IPS-15b (cell line): ENCODE results near the gene EIF2AK3.
"Not testable (repeated sequence)": the region's sequence is repeated elsewhere in the genome, so short reads cannot be mapped to it uniquely, and the experiment has no call there.

Experiments used
- H3K27me3 ChIP-seq: one replicate; pipeline ENCODE4 v1.6.1; 2013; ENCODE audit warnings: low read length; ENCODE audit not compliant: control insufficient read depth, insufficient read depth
- H3K36me3 ChIP-seq: one replicate; pipeline ENCODE4 v1.6.1; 2013; ENCODE audit warnings: low read length; ENCODE audit not compliant: control insufficient read depth, insufficient read depth
- H3K4me1 ChIP-seq: one replicate; pipeline ENCODE4 v1.6.1; 2013; ENCODE audit warnings: mild to moderate bottlenecking, low read length; ENCODE audit not compliant: control insufficient read depth, insufficient read depth
- H3K4me3 ChIP-seq: one replicate; pipeline ENCODE4 v1.5.1; 2013; ENCODE audit warnings: low read depth, low read length
- H3K9ac ChIP-seq: one replicate; pipeline ENCODE4 v1.6.1; 2013; ENCODE audit warnings: low read depth, mild to moderate bottlenecking, low read length
- H3K9me3 ChIP-seq: one replicate; pipeline ENCODE4 v1.6.1; 2013; ENCODE audit warnings: mild to moderate bottlenecking, low read length; ENCODE audit not compliant: control insufficient read depth, insufficient read depth

The EIF2AK3 gene

DNA sequence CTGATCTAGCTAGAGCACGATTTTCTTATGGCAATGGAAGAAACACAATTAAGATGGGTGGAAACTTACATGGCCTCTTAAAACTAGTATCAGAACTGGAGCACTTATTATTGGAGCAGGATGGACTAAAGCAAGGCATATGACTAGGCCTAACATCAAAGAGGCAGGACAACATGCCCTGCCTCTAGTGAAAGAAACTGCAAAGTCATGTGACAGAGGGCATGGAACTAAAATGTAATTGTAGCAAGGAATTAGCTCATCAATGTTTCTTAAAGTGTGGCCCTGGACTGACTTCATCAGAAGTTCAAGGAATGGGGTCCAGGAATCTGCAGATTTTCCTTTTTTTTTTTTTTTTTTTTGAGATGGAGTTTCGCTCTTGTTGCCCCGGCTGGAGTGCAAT, 5.3 kb upstream of the EIF2AK3 start:
- H3K4me1 ChIP-seq, result peaks cover 39% of the 10 kb centered on the region
- H3K27me3 ChIP-seq, result no peaks in the 10 kb centered on the region
- H3K9me3 ChIP-seq, result no peaks in the 10 kb centered on the region
- H3K36me3 ChIP-seq, result no peaks in the 10 kb centered on the region
- no peak overlapping the region for H3K4me3 ChIP-seq
- H3K9ac ChIP-seq, result no peak overlapping the region

DNA sequence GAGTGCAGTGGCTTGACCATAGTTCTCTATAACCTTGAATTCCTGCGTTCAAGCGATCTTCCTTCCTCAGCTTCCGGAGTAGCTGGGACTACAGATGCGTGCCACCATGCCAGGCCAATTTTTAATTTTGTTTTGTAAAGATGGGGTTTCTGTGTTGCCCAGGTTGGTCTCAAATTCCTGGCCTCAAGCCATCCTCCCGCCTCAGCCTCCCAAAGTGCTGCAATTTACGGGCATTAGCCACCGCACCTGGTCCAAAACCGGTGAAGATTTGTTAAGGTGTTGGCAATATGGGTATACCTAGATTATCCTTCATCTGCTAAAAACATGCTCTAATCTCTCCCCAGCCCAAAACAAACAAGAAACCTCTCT, 1.3 kb upstream of the EIF2AK3 start:
- H3K4me1 ChIP-seq, result peaks cover 38% of the 10 kb centered on the region
- no peaks in the 10 kb centered on the region for H3K36me3 ChIP-seq
- H3K4me3 ChIP-seq, result peak overlapping the region; percentile 99
- H3K9ac ChIP-seq, result no peak overlapping the region
- no peaks in the 10 kb centered on the region for H3K9me3 ChIP-seq
- no peaks in the 10 kb centered on the region for H3K27me3 ChIP-seq

DNA sequence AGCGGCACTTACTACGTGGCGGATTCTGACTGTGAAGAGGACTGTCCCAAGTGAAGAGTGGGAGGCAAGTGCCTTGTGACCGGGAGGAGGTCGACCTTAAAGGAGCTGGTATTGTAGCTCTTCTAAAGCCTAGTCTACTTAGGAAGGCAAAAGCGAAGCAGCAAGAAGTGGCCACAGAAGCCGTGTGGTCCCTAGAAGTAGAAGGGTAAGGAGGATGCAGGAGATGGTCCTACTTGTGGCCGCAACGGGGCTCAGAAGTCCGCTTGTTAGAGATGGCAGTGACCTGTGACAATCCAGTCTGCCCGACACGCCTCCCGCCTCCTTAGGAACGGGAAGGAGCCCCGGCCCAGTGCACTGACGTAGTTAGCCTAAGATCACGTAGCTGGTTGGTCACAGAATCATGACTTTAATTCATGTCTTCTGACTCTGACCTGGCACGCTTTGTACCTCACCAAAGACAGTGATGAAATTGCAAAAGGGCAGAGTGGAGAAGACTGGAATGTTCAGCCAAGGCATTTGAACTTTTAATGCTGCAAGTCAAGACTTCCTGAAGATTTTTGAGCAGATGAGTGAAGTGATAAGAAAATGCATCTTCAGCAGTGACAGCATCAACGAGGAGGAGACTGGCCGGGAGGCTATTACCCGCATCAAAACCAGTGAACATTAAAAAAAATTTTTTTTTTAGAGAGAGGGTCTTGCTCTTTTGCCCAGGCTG, 749 bp upstream of the EIF2AK3 start:
- peaks cover 43% of the 10 kb centered on the region for H3K4me1 ChIP-seq
- H3K9me3 ChIP-seq, result no peaks in the 10 kb centered on the region
- peak overlapping the region; percentile 99 for H3K4me3 ChIP-seq
- H3K27me3 ChIP-seq, result no peaks in the 10 kb centered on the region
- peak overlapping the region; percentile 97 for H3K9ac ChIP-seq
- H3K36me3 ChIP-seq, result no peaks in the 10 kb centered on the region

DNA sequence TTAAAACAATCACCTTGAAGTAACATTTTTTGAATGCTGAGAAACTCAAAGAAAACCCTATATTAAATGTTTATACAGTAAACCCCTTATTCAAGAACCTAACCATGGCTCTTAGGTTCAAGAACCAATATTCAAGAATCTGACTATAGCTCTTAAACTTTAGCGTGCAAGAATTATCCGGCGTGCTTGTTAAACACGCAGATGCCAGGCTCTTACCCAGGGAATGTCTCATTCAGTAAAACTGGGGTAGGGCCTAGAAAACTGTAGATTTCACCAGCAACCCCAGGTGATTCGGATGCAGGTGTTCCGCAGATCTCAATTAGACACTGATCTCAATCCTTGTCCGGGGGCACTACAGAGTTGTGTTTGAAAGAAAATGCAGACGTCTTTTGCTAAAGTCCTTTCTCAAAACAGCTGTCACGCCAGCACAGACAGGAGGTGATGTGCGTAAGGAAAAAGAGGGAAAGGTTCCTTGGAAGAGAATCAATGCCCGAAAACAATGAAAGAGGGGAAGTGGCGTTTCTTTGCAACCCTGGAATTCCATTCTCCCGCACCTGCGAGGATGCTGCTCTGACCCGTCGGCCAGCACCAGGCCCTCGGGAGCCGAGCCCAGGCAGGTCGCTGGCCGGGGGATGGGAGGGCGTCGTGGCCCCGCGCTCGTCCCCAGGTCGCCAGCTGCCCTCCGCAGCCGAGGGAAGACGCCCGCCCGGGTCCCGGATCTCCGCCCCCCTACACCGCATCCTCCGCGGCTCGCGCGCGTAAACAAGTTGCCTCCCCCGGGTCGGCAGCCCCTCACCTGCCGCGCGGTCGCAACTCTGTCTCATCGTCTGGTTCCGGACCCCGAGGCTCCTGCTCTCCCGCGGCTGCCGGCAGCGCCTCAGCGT, 851 bp downstream of the EIF2AK3 start:
- no peaks in the 10 kb centered on the region for H3K36me3 ChIP-seq
- H3K9ac ChIP-seq, result peak overlapping the region; percentile 48
- no peaks in the 10 kb centered on the region for H3K27me3 ChIP-seq
- no peaks in the 10 kb centered on the region for H3K9me3 ChIP-seq
- peaks cover 35% of the 10 kb centered on the region for H3K4me1 ChIP-seq
- H3K4me3 ChIP-seq, result peak overlapping the region; percentile 67

DNA sequence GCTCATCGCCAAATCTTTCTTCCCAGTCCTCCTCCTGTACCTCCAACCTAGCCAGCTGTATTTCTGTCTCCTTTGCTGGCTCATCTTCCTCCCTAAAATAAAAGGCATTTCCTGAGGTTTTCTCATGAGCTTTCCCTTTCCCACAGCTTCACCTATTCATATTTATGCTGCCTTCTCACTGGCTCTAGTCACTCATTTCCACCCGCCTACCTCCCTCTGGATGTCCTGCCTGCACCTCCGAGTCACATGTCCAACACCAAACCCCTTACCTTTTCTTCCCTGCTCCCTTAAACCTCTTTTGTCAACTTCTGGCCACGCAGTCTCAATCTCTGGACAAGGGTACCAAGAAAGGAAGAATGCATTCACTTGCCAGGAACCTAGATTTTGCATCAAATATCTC, 2.8 kb downstream of the EIF2AK3 start:
- Histone ChIP-seq H3K4me3 (peak overlapping the region; percentile 19), H3K9ac (no peak overlapping the region), H3K36me3 (no peaks in the 10 kb centered on the region), H3K27me3 (no peaks in the 10 kb centered on the region), H3K4me1 (peaks cover 19% of the 10 kb centered on the region), H3K9me3 (no peaks in the 10 kb centered on the region)

DNA sequence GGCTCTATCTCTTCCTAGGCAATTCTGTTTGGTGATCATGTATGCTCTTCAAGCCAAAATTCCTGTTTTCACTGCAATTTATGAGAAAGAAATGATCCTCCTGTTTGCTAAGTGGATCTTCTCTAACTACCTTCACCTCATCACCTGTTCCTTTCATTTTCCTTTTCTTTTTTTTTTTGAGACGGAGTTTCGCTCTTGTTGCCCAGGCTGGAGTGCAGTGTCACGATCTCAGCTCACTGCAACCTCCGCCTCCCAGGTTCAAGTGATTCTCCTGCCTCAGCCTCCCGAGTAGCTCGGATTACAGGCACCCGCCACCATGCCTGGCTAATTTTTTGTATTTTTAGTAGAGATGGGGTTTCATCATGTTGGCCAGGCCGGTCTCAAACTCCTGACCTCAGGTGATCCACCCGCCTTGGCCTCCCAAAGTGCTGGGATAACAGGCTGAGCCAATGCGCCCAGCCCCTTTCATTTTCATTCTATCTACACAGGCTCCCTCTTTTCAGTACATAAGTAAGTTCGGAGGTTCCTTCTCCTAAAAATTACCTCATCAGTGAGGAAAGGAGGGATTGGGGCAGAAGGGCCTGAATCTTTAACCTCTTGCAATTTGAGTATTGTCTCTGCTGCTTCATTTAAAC, 3.3 kb downstream of the EIF2AK3 start:
- Histone ChIP-seq H3K4me3 (peak overlapping the region; percentile 4), H3K4me1 (peaks cover 14% of the 10 kb centered on the region)
- H3K36me3 ChIP-seq, H3K9me3 ChIP-seq, H3K27me3 ChIP-seq, H3K9ac ChIP-seq: not testable (repeated sequence)

DNA sequence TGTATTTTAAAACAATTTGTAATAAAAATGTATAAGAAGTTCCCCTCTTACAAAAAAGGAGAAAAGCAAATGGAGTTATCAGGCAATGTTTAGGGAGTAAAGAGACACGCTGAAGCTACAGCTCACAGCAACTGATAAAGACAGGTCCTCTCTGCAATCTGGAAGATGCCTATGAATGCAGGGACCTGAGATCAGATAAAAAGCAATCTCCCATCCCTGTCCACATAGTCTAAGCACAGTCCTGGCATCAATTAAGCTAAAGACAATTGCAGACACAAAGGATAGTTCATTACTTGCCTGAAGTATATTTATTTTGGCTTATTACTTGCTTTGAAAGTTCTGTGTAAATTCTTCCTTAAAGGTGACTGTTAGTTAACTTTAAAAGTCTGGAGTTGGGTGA, 5.0 kb downstream of the EIF2AK3 start:
- Histone ChIP-seq H3K27me3 (no peaks in the 10 kb centered on the region), H3K4me1 (peaks cover 9% of the 10 kb centered on the region), H3K36me3 (no peaks in the 10 kb centered on the region), H3K9ac (no peak overlapping the region), H3K4me3 (no peak overlapping the region), H3K9me3 (no peaks in the 10 kb centered on the region)

DNA sequence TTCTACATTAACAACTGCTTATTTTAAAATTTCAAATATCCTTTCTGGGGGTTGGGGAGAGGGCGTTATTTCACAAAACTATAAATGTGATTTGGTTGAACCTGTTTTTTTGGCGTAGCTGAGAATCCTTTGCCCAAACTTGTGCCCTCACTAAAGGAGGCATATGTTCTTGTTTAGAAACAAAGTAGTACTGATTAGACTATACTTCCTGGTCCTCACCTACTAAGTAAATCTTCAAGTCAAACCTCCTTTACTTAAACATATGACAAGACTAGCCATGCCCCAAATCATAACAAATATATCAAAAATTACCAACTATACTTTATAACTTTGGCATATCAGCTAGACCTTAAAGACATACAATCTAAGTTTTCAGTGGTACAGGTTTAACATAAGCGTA, 5.8 kb downstream of the EIF2AK3 start:
- H3K4me1 ChIP-seq, result peaks cover 9% of the 10 kb centered on the region
- H3K9me3 ChIP-seq, result no peaks in the 10 kb centered on the region
- H3K27me3 ChIP-seq, result no peaks in the 10 kb centered on the region
- H3K9ac ChIP-seq, result no peak overlapping the region
- no peaks in the 10 kb centered on the region for H3K36me3 ChIP-seq
- no peak overlapping the region for H3K4me3 ChIP-seq

DNA sequence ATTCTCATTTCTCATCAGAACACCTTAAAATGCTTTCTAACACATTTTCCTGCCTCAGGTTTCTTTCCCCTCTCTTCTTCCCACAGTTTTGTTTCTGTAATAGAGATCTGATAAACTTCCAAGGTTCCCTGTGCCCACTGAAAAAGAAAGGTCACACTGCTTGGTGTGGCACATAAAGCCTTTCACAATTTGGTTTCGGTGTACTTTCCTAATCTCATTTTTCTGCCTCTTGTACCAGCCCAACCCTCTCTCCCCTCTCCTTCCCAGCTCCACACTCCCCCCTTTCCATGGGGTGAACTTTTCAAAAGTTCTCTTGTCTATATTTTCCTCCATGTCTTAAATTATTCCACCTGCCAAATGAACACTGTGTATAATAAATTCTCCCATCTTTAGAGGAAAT, 7.2 kb downstream of the EIF2AK3 start:
- H3K27me3 ChIP-seq, result no peaks in the 10 kb centered on the region
- no peaks in the 10 kb centered on the region for H3K36me3 ChIP-seq
- H3K4me1 ChIP-seq, result peaks cover 9% of the 10 kb centered on the region
- H3K9me3 ChIP-seq, result no peaks in the 10 kb centered on the region
- no peak overlapping the region for H3K4me3 ChIP-seq
- H3K9ac ChIP-seq, result peak overlapping the region; percentile 17

DNA sequence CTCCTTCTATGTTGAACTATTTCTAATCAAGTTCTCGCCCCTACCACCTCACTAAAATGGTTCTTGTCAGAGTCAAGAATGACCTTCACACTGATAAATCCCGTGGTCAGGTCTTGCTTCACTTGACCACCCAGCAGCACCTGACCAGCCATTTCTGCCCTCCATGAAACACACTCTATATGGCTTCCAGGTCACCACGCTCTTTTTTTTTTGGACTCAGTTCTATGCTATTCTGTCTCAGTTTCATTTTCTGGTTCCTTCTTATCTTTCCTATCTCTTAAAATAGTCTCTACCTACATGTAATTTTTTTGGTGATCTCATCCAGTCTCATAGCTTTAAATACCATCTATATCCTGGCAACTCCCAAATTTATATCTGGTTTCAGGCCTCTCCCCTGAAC, 11.4 kb downstream of the EIF2AK3 start:
- Histone ChIP-seq H3K36me3 (no peaks in the 10 kb centered on the region), H3K9me3 (no peaks in the 10 kb centered on the region), H3K4me3 (no peak overlapping the region), H3K27me3 (no peaks in the 10 kb centered on the region), H3K9ac (no peak overlapping the region), H3K4me1 (no peaks in the 10 kb centered on the region)

DNA sequence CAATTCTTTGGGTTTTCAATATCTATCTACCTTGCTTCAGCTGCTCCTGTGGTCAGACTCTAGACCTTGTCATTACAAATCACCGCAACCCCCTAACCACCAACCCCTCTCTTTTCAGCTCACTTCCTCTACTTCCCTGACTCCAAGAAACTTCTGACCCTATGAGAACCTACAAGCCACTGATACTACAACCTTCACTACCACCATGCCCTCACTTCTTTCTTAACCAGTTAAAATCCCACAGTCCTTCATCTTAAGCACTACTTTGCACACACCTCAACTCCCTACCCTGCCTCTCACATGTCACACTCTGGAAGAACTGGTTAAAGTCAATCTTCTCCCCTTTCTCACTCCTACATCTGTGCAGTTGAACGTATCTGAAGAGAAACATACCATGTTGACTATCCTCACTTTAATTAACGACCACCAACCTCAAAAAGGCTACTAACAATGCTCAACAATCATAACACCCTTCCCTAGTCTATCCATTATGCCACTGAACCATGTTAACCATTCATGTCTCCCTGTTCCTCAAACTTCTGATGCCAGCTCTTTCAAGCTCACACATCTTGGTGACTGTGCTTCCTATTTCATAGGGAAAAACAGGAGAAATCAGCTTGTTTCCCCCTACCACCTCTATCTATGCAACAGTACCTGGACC, 12.6 kb downstream of the EIF2AK3 start:
- Histone ChIP-seq H3K27me3 (no peaks in the 10 kb centered on the region), H3K4me1 (no peaks in the 10 kb centered on the region), H3K9me3 (no peaks in the 10 kb centered on the region), H3K4me3 (no peak overlapping the region), H3K36me3 (no peaks in the 10 kb centered on the region), H3K9ac (no peak overlapping the region)
